Trophoblast cell (in vitro differentiated cells and primary cell): ENCODE measurements around the gene MAGEA8. TPM values are rescaled to one million over a fixed set of nuclear protein-coding genes. Genes with fewer than 3 reads are reported as not detected.
A peak's percentile ranks its signal among the peaks of the same experiment; 100 is the strongest.
"Not testable (repeated sequence)": the region's sequence is repeated elsewhere in the genome, so short reads cannot be mapped to it uniquely, and the experiment has no call there.

Source experiments
- DNase-seq, 2 donors: peaks; one replicate each; pipeline ENCODE4 v3.0.0-alpha.2; 2016
- H2AFZ ChIP-seq: 2 replicates; pipeline ENCODE4 v1.6.1; 2013; ENCODE audit warnings: low read length, moderate library complexity, mild to moderate bottlenecking; ENCODE audit not compliant: insufficient read depth, poor library complexity
- H2AK5ac ChIP-seq: 2 replicates; pipeline ENCODE4 v1.6.1; 2013; ENCODE audit warnings: mild to moderate bottlenecking, low read length
- H2BK120ac ChIP-seq: 2 replicates; pipeline ENCODE4 v1.6.1; 2013; ENCODE audit warnings: low read length, mild to moderate bottlenecking, moderate library complexity; ENCODE audit not compliant: insufficient read depth, poor library complexity
- H2BK12ac ChIP-seq: 2 replicates; pipeline ENCODE4 v1.6.1; 2013; ENCODE audit warnings: mild to moderate bottlenecking, low read length, moderate library complexity
- H2BK5ac ChIP-seq: 2 replicates; pipeline ENCODE4 v1.6.1; 2013; ENCODE audit warnings: low read length, low read depth, moderate library complexity, mild to moderate bottlenecking; ENCODE audit not compliant: poor library complexity
- H3K14ac ChIP-seq: 2 replicates; pipeline ENCODE4 v1.6.1; 2013; ENCODE audit warnings: mild to moderate bottlenecking, low read length
- H3K18ac ChIP-seq: 2 replicates; pipeline ENCODE4 v1.6.1; 2013; ENCODE audit warnings: mild to moderate bottlenecking, low read length
- H3K23ac ChIP-seq: 2 replicates; pipeline ENCODE4 v1.6.1; 2013; ENCODE audit warnings: low read length
- H3K27ac ChIP-seq: 2 replicates; pipeline ENCODE4 v1.5.1; 2013; ENCODE audit warnings: low read depth, mild to moderate bottlenecking, inconsistent platforms, low read length, moderate library complexity
- H3K27me3 ChIP-seq: 2 replicates; pipeline ENCODE4 v1.6.1; 2013; ENCODE audit warnings: inconsistent platforms, mild to moderate bottlenecking, low read length, moderate library complexity; ENCODE audit not compliant: insufficient read depth
- H3K36me3 ChIP-seq, 2 experiments: 1 replicate in 1 of 2; 2 replicates in 1 of 2; pipeline ENCODE4 v1.6.1; 2013; ENCODE audit warnings: low read length in 2 of 2, mild to moderate bottlenecking in 2 of 2, moderate library complexity in 1 of 2; ENCODE audit not compliant: insufficient read depth in 2 of 2, control insufficient read depth in 1 of 2
- H3K4ac ChIP-seq: 2 replicates; pipeline ENCODE4 v1.6.1; 2013; ENCODE audit warnings: low read depth, mild to moderate bottlenecking, low read length, moderate library complexity
- H3K4me1 ChIP-seq, 2 experiments: 1 replicate in 1 of 2; 2 replicates in 1 of 2; pipeline ENCODE4 v1.6.1; 2013; ENCODE audit warnings: low read length in 2 of 2, mild to moderate bottlenecking in 2 of 2, moderate library complexity in 1 of 2; ENCODE audit not compliant: insufficient read depth in 2 of 2, control insufficient read depth in 1 of 2
- H3K4me2 ChIP-seq: 2 replicates; pipeline ENCODE4 v1.6.1; 2013; ENCODE audit warnings: inconsistent platforms, mild to moderate bottlenecking, low read length, moderate library complexity
- H3K4me3 ChIP-seq: 2 replicates; pipeline ENCODE4 v1.5.1; 2013; ENCODE audit warnings: mild to moderate bottlenecking, low read depth, low read length, inconsistent platforms
- H3K79me1 ChIP-seq: one replicate; pipeline ENCODE4 v1.6.1; 2013; ENCODE audit warnings: low read length
- H3K79me2 ChIP-seq: 2 replicates; pipeline ENCODE4 v1.6.1; 2013; ENCODE audit warnings: low read length, mild to moderate bottlenecking; ENCODE audit not compliant: control insufficient read depth, insufficient read depth, poor library complexity
- H3K9ac ChIP-seq: 2 replicates; pipeline ENCODE4 v1.6.1; 2013; ENCODE audit warnings: mild to moderate bottlenecking, low read length
- H3K9me3 ChIP-seq: 2 replicates; pipeline ENCODE4 v1.6.1; 2013; ENCODE audit warnings: low read depth, mild to moderate bottlenecking, control low read depth, inconsistent platforms, low read length; ENCODE audit not compliant: insufficient read depth
- H4K12ac ChIP-seq: 2 replicates; pipeline ENCODE4 v1.6.1; 2013; ENCODE audit warnings: low read depth, mild to moderate bottlenecking, low read length, moderate library complexity
- H4K8ac ChIP-seq: 2 replicates; pipeline ENCODE4 v1.6.1; 2013; ENCODE audit warnings: low read depth, mild to moderate bottlenecking, low read length, moderate library complexity
- H4K91ac ChIP-seq: one replicate; pipeline ENCODE4 v1.6.1; 2013; ENCODE audit warnings: low read depth, mild to moderate bottlenecking, low read length, moderate library complexity
- WGBS: extraction: QIAGEN DNeasy Blood & Tissue Kit; methylation state at CpG from one replicate; pipeline ENCODE4 v1.1.7; 2013; ENCODE audit warnings: missing lambda C conversion rate; ENCODE audit not compliant: insufficient read length, insufficient coverage; ENCODE audit errors: extremely low coverage; 5-methylcytosine and 5-hydroxymethylcytosine counted together
- polyA plus RNA-seq: library from polyadenylated mRNA; stranded (reverse); fragments of 200-250 nt; gene quantifications from 2 replicates; pipeline ENCODE4 v1.2.3, GENCODE V29; 2013

Gene MAGEA8
- polyA plus RNA-seq: not detected in 2 replicates

GRCh38 chrX:149881081-149881711 lies at the start of gene MAGEA8:
Gene MAGEA8 (plus strand): TSS chrX:149881183. CDS start chrX:149884273, 3,090 bp downstream.
- Histone ChIP-seq H3K27ac (no peak within 1 kb of the TSS), H3K4me3 (no peak within 1 kb of the TSS), H3K27me3 (no peaks in the 10 kb centered on the region), H4K91ac (no peak within 1 kb of the TSS), H3K9me3 (no peaks in the 10 kb centered on the region), H4K8ac (no peak within 1 kb of the TSS), H3K36me3 (no peaks in the 10 kb centered on the region), H2BK5ac (no peak within 1 kb of the TSS), H4K12ac (no peak within 1 kb of the TSS), H2BK12ac (no peak within 1 kb of the TSS), H3K4me2 (no peak within 1 kb of the TSS), H3K4me1 (no peaks in the 10 kb centered on the region), H2AFZ (no peak within 1 kb of the TSS), H3K79me2 (no peaks in the 10 kb centered on the region), H3K18ac (no peak within 1 kb of the TSS), H3K4ac (no peak within 1 kb of the TSS), H3K79me1 (no peaks in the 10 kb centered on the region), H3K23ac (no peak within 1 kb of the TSS), H2BK120ac (no peak within 1 kb of the TSS), H3K14ac (no peak within 1 kb of the TSS), H2AK5ac (no peak within 1 kb of the TSS), H3K9ac (no peak within 1 kb of the TSS)
- DNase-seq: peak; percentile 60 to 72
- WGBS: no CpG with 5 or more reads among the region's 33 CpGs

- WGBS: no CpG with 5 or more reads among the region's 2 CpGs
- Histone ChIP-seq H3K9me3 (no peaks in the 10 kb centered on the region), H3K4ac (no peak overlapping the region), H4K91ac (no peak overlapping the region), H3K23ac (no peak overlapping the region), H3K79me2 (no peaks in the 10 kb centered on the region), H3K36me3 (no peaks in the 10 kb centered on the region), H3K14ac (no peak overlapping the region), H3K9ac (no peak overlapping the region), H4K12ac (no peak overlapping the region), H3K27ac (no peak overlapping the region), H2BK120ac (no peak overlapping the region), H3K4me1 (no peaks in the 10 kb centered on the region), H3K27me3 (no peaks in the 10 kb centered on the region), H3K4me2 (no peak overlapping the region), H2BK5ac (no peak overlapping the region), H3K4me3 (no peak overlapping the region), H3K79me1 (peaks cover 2% of the 10 kb centered on the region), H3K18ac (no peak overlapping the region), H2AK5ac (no peak overlapping the region), H4K8ac (no peak overlapping the region), H2BK12ac (no peak overlapping the region), H2AFZ (no peak overlapping the region)
- no peak for DNase-seq
These were observed 49.5 kb upstream of the MAGEA8 start for GRCh38 chrX:149831473-149831872.

GRCh38 chrX:149836728-149837127 lies 44.3 kb upstream of the MAGEA8 start:
- H3K9me3 ChIP-seq, H2AK5ac ChIP-seq, H3K4ac ChIP-seq, H3K14ac ChIP-seq, H3K27me3 ChIP-seq, H3K36me3 ChIP-seq, H3K79me2 ChIP-seq, DNase-seq, H3K23ac ChIP-seq, H3K18ac ChIP-seq, H2AFZ ChIP-seq, H4K12ac ChIP-seq, H3K79me1 ChIP-seq, H3K27ac ChIP-seq, H2BK5ac ChIP-seq, H3K4me1 ChIP-seq, H4K91ac ChIP-seq, H4K8ac ChIP-seq, H3K4me2 ChIP-seq, H3K4me3 ChIP-seq, H2BK12ac ChIP-seq, H2BK120ac ChIP-seq, H3K9ac ChIP-seq: not testable (repeated sequence)
- no CpG with 5 or more reads among the region's 5 CpGs for WGBS

- Histone ChIP-seq H3K27me3 (no peaks in the 10 kb centered on the region), H3K9me3 (no peaks in the 10 kb centered on the region), H3K4ac (no peak overlapping the region), H2BK12ac (no peak overlapping the region), H4K91ac (no peak overlapping the region), H4K8ac (no peak overlapping the region), H3K9ac (no peak overlapping the region), H3K14ac (no peak overlapping the region), H3K4me3 (no peak overlapping the region), H3K79me1 (no peaks in the 10 kb centered on the region), H2BK120ac (no peak overlapping the region), H2BK5ac (no peak overlapping the region), H2AFZ (no peak overlapping the region), H3K18ac (no peak overlapping the region), H3K79me2 (no peaks in the 10 kb centered on the region), H3K23ac (no peak overlapping the region), H3K27ac (no peak overlapping the region), H3K4me1 (no peaks in the 10 kb centered on the region), H2AK5ac (no peak overlapping the region), H3K4me2 (no peak overlapping the region), H4K12ac (no peak overlapping the region), H3K36me3 (no peaks in the 10 kb centered on the region)
- DNase-seq: no peak
These were observed 43.8 kb upstream of the MAGEA8 start for GRCh38 chrX:149837167-149837566.
